Activated CD8-positive, alpha-beta memory T cell treated with anti-CD3 and anti-CD28 coated beads for 4 hours (primary cell): ENCODE data around the gene TRIM64.
"Not testable (repeated sequence)": the region's sequence is repeated elsewhere in the genome, so short reads cannot be mapped to it uniquely, and the experiment has no call there.

Experiments
- DNase-seq, 2 donors: peaks; one replicate each; pipeline ENCODE4 v3.0.0-alpha.2; 2020; ENCODE audit warnings: low read depth in 2 of 2

TRIM64 gene, protein sequence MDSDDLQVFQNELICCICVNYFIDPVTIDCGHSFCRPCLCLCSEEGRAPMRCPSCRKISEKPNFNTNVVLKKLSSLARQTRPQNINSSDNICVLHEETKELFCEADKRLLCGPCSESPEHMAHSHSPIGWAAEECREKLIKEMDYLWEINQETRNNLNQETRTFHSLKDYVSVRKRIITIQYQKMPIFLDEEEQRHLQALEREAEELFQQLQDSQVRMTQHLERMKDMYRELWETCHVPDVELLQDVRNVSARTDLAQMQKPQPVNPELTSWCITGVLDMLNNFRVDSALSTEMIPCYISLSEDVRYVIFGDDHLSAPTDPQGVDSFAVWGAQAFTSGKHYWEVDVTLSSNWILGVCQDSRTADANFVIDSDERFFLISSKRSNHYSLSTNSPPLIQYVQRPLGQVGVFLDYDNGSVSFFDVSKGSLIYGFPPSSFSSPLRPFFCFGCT

GRCh38 chr11:89965737-89966136, at the start of gene TRIM64:
Gene TRIM64 (plus strand): TSS chr11:89966037. CDS start chr11:89968504, 2,467 bp downstream.
- DNase-seq, result not testable (repeated sequence)

DNA sequence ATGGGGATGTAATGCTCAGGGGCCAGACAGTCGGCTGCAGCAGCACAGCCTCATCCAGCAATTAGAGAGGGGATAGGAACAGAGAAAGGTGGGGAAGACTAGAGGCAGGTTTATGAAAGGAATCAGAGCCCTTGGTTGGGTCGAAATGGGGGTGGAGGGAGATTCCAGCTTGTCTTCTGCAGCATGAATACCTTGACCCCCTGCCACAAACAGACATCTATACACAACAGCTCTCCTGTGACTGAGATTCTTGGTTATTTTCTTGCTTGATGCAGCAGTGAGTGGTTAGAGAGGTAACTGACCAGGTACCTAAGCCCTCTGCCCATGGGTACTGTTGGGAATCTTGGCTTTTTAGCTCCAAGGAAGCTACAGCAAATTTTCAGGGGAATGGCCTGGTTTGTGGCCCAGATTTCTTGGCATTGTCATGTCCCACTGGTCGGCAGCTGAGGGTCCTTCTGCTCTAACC, 43.6 kb upstream of the TRIM64 start, which contains the start of gene TRIM49D1:
Gene TRIM49D1 (minus strand): TSS at position 51 of the 466 bp plus-strand sequence. CDS start 4,535 bp downstream, outside the sequence.
- no peak for DNase-seq

- not testable (repeated sequence) for DNase-seq
These were observed 42.1 kb upstream of the TRIM64 start, which contains the start of gene TRIM49D2 for GRCh38 chr11:89923764-89924163. Gene TRIM49D2 (plus strand): TSS chr11:89924064. CDS start chr11:89926762, 2,698 bp downstream.

DNA sequence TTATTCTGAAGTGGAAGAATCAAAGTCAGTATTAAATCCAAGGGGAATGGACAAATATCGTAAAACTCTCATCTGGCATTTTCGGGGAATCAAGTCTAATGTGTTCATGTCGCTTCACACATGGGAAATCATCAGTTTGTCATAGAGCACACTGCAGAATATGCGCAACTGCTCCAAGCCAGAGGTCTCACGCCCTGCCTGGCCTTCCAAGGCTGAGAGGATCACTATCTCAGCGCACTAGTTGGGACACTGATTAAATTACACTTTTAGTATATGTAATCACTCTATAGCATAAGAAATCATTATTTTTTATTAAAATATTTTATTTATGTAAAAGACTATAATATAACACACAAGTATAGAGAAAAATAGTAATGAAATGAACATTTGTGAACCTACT, 5.0 kb upstream of the TRIM64 start:
- DNase-seq, result not testable (repeated sequence)
